Heart right ventricle (tissue), 16 donors: ENCODE data around the gene PLEKHM3. TPM values are rescaled to one million over a fixed set of nuclear protein-coding genes. Genes with fewer than 3 reads are reported as not detected.

ENCODE experiments used
- ATAC-seq, 8 donors: fragments of 200-7000 bp; cut with Tn5 transposase; one replicate each; pipeline ENCODE4 v1.9.1; 2020; ENCODE audit warnings: mild to moderate bottlenecking in 8 of 8, moderate library complexity in 8 of 8, moderate number of reproducible peaks in 1 of 8
- DNase-seq, 2 donors: peaks; one replicate each; pipeline ENCODE4 v3.0.0-alpha.2; 2020
- H3K27ac ChIP-seq, 10 donors: fragments of 200-600 bp; sonication (generic) in 2 of 10; one replicate each; pipeline versions ENCODE4 v1.5.0 to v1.8.0; 2020 to 2022; ENCODE audit warnings: mild to moderate bottlenecking in 3 of 10
- H3K27me3 ChIP-seq, 7 donors: fragments of 200-600 bp; one replicate each; pipeline ENCODE4 v1.8.0; 2021 to 2022; ENCODE audit warnings: mild to moderate bottlenecking in 2 of 7
- H3K36me3 ChIP-seq, 9 donors: fragments of 200-600 bp; sonication (generic) in 1 of 9; one replicate each; pipeline versions ENCODE4 v1.5.0 to v1.8.0; 2020 to 2022; ENCODE audit warnings: mild to moderate bottlenecking in 2 of 9
- H3K4me1 ChIP-seq, 9 donors: fragments of 200-600 bp; sonication (generic) in 1 of 9; one replicate each; pipeline versions ENCODE4 v1.5.0 to v1.8.0; 2020 to 2022; ENCODE audit warnings: mild to moderate bottlenecking in 4 of 9
- H3K4me3 ChIP-seq, 10 donors: fragments of 200-600 bp; sonication (generic) in 2 of 10; one replicate each; pipeline versions ENCODE4 v1.5.0 to v1.8.0; 2020 to 2022; ENCODE audit warnings: mild to moderate bottlenecking in 7 of 10, moderate library complexity in 2 of 10
- H3K9me3 ChIP-seq, 11 donors: fragments of 200-600 bp in 10 of 11; sonication (generic) in 2 of 11; one replicate each; pipeline versions ENCODE4 v1.5.0 to v1.8.0; 2013 to 2022; ENCODE audit warnings: mild to moderate bottlenecking in 2 of 11, control low read depth in 1 of 11, moderate library complexity in 1 of 11
- WGBS, 2 donors: extraction: QIAGEN DNeasy Blood & Tissue Kit; methylation state at CpG; one replicate each; pipeline ENCODE4 v1.1.7; 2013; ENCODE audit warnings: inconsistent platforms in 1 of 2; 5-methylcytosine and 5-hydroxymethylcytosine counted together
- intact Hi-C, 10 donors: fragments of 100-400 bp; cut with DNase I; formaldehyde crosslinking; loops; one replicate each; pipeline versions ENCODE4 v1.11.1 to v1.14.2; 2022
- polyA plus RNA-seq, 2 donors: library from polyadenylated mRNA; stranded (reverse); fragments of 200-250 nt; gene quantifications; one replicate each; pipeline ENCODE4 v1.2.3, GENCODE V29; 2013
- total RNA-seq, 10 donors: library from RNA; stranded (reverse); fragmentation: NEBNext Ultra II Directional in 3 of 10; extraction: Animal tissue kit (Norgen Biotek cat#: 25700) in 3 of 10; gene quantifications; one replicate each; pipeline versions ENCODE4 v1.2.1 to v1.2.4, GENCODE V29; 2021 to 2023
- TF ChIP-seq, protein P1 (sequence below), 9 donors: fragments of 200-600 bp; sonication (generic) in 2 of 9; IDR thresholded peaks; one replicate each; pipeline versions ENCODE4 v1.5.0 to v1.8.0; 2021 to 2022; ENCODE audit warnings: antibody characterized with exemption in 9 of 9, mild to moderate bottlenecking in 5 of 9, moderate library complexity in 1 of 9
- donor health status: Arrhythmogenic right ventricular cardiomyopathy.
- donor health status: ischemic (EF 13 %, LVEDD 7.1; RV severe dilation, severe dysfunction).
- donor health status: healthy with polysubstance abuse.
- donor health status: DM: no; HTN: yes; CAD: no.
- donor health status: DM: no; HTN: no; CAD: no.
- donor health status: ischemic (EF 25% LVEDD 6.9; RV normal size, moderate dysfunction).
- donor health status: ischemic (EF 25% LVEDD 5.7; RV mildly dilated, moderate dysfunction).
- donor health status: healthy.
- donor health status: DM: yes; HTN: yes; CAD: no.
- donor health status: Ischemic cardiomyopathy.
- donor health status: ischemic (EF 35%, LVEDD 5.7; RV mildly dilated, moderate dysfunction).
- donor health status: nonischemic (EF 11% LVEDD 7.7; RV severe dilation, severe dysfunction).
- donor health status: DM: yes; HTN: yes; CAD: no.
- donor health status: PGD.
- donor health status: ischemic (EF 29% LVEDD 5.4; RV normal size, mild dysfunction).
- donor health status: nonischemic (EF 23%, LVEDD 6.1; RV moderate dilation, normal function).

The PLEKHM3 gene
- total and polyA plus RNA-seq, 12 donors = 2.5 to 16.2 (median 14.9) TPM

DNA sequence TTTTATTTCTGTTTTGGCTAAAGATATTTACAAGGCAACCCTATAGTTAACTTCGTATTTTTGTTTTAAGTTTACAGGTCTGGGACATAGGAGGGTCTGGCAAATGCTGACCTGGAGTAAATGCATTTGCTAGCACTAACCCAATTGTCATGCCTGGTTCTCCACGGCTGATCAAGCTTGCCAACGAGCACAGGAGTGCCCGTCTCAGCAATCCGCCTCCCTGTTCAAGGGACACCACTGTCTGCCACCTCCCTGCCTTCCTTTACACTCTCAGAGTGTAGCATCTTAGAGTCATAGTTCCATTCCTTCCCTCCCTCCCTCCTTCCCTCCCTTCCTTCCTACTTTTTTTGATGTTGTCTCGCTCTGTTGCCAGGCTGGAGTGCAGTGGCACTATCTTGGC is 104.6 kb downstream of the PLEKHM3 start:
- Histone ChIP-seq H3K4me3 (no peak overlapping the region), H3K4me1 (peaks cover 0 to 10% (median 2%) of the 10 kb centered on the region in 9 donors), H3K36me3 (peaks cover 0 to 11% (median 0%) of the 10 kb centered on the region in 9 donors), H3K9me3 (no peaks in the 10 kb centered on the region), H3K27ac (no peak overlapping the region), H3K27me3 (no peaks in the 10 kb centered on the region)
- ATAC-seq (peak in 1 of 8 donors; percentile 7), DNase-seq (no peak)
- 76 to 86% methylated on average over 6 of the region's 6 CpGs for WGBS, 2 donors
- TF ChIP-seq, protein P1, sequence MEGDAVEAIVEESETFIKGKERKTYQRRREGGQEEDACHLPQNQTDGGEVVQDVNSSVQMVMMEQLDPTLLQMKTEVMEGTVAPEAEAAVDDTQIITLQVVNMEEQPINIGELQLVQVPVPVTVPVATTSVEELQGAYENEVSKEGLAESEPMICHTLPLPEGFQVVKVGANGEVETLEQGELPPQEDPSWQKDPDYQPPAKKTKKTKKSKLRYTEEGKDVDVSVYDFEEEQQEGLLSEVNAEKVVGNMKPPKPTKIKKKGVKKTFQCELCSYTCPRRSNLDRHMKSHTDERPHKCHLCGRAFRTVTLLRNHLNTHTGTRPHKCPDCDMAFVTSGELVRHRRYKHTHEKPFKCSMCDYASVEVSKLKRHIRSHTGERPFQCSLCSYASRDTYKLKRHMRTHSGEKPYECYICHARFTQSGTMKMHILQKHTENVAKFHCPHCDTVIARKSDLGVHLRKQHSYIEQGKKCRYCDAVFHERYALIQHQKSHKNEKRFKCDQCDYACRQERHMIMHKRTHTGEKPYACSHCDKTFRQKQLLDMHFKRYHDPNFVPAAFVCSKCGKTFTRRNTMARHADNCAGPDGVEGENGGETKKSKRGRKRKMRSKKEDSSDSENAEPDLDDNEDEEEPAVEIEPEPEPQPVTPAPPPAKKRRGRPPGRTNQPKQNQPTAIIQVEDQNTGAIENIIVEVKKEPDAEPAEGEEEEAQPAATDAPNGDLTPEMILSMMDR (IDR thresholded peaks at IDR 0.05) = no peak
- intact Hi-C loops = no loop called here

DNA sequence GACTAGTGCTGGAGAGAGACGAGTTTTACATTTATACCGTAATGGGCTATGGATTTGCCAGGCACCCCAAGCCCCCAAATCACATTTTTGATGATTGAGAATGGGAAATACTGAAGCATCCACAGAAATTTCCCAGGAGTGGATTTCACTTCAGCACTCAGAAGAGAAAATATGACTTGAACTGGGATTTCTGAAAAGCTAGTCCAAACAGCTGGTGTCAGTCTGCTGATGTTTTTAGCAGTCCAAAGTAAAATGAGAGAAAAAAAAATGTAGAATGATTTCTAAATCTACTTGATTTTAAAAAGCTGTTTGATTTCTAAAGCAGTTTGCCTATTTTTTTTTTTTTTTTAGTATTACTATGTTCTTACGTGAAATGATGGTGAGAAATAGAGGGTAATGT is 105.0 kb downstream of the PLEKHM3 start:
- Histone ChIP-seq H3K9me3 (no peaks in the 10 kb centered on the region), H3K27me3 (no peaks in the 10 kb centered on the region), H3K4me3 (no peak overlapping the region), H3K36me3 (peaks cover 0 to 10% (median 0%) of the 10 kb centered on the region in 9 donors), H3K4me1 (peaks cover 0 to 8% (median 0%) of the 10 kb centered on the region in 9 donors), H3K27ac (peak overlapping the region in 1 of 10 donors; percentile 23)
- ATAC-seq (no peak), DNase-seq (no peak)
- intact Hi-C loops = no loop called here
- TF ChIP-seq, protein P1 (IDR thresholded peaks at IDR 0.05) = no peak
- WGBS, 2 donors = 75 to 84% methylated on average over 3 of the region's 3 CpGs

DNA sequence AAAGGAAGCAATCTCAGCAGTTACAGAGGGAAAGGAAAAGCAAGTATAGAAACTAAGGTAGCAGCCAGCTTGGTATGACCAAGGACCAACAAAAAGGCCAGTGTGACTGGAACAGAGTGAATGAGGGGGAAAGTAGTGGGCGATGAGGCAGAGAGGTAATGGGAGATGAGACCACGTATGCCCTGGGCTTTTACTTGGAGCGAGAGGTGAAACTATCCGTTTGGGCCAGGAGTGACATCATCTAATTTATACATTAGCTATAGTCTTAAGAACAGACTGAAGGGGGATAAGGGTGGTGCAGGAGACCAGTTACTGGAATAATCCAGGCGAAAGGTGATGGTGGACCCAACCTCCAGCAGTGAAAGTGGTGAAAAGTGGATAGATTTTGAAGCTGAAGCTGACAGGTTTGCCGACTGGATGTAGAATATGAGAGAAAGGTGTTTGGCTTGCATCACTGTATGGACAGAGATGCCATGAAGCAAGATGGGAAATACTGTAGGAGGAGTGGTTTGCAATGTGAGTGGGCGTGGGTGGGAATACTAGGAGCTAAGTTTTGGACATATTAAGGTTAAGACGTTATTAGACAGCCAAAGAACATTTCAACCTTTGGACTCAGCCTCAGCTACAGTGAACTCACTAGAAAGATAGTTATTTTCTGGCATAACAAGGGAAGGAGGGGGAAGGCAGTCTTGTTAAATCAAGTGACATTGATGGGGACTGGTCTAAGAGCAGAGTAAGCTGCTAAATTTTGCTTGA is 106.0 kb downstream of the PLEKHM3 start:
- Histone ChIP-seq H3K36me3 (peaks cover 0 to 6% (median 0%) of the 10 kb centered on the region in 9 donors), H3K27ac (peak overlapping the region in 1 of 10 donors; percentile 23), H3K27me3 (no peaks in the 10 kb centered on the region), H3K4me3 (no peak overlapping the region), H3K4me1 (peaks cover 0 to 8% (median 0%) of the 10 kb centered on the region in 9 donors), H3K9me3 (no peaks in the 10 kb centered on the region)
- ATAC-seq (peak in 1 of 8 donors; percentile 53), DNase-seq (no peak)
- intact Hi-C loops = no loop called here
- 87 to 91% methylated on average over 8 of the region's 8 CpGs for WGBS, 2 donors
- TF ChIP-seq, protein P1 (IDR thresholded peaks at IDR 0.05) = no peak

DNA sequence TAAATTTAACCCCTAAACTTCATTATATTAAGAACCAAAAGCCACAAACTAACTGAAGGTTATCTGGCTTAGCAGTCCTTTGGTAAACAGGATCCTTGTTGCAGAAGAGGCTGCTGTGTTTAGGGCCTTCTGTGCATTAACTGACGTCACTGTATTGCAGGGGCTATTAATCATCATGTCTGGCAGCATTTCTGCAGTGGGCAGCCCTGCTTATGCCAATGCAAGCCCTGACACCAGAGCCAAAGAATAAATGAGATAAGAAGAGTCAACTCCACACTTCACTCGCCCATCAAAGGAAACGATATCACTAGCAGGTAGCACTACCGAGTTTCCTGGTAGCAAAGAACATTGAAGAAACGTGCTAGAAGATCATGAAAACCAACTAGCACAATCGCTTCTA is 110.6 kb downstream of the PLEKHM3 start:
- ATAC-seq (peak in 1 of 8 donors; percentile 41), DNase-seq (no peak)
- Histone ChIP-seq H3K36me3 (peaks cover 0 to 13% (median 0%) of the 10 kb centered on the region in 9 donors), H3K4me1 (peaks cover 0 to 10% (median 0%) of the 10 kb centered on the region in 9 donors), H3K27me3 (no peaks in the 10 kb centered on the region), H3K4me3 (no peak overlapping the region), H3K27ac (no peak overlapping the region), H3K9me3 (no peaks in the 10 kb centered on the region)
- WGBS, 2 donors = 58 to 69% methylated on average over 6 of the region's 6 CpGs
- intact Hi-C loops = no loop called here
- TF ChIP-seq, protein P1 (IDR thresholded peaks at IDR 0.05) = no peak
